NCI-H1694 (cell line): ENCODE data around the gene MYCN.
"Not testable (repeated sequence)": the region's sequence is repeated elsewhere in the genome, so short reads cannot be mapped to it uniquely, and the experiment has no call there.

Experiments
- DNase-seq: peaks from one replicate; lab custom pipeline; 2025; lab: John Stamatoyannopoulos, UW

MYCN gene

GRCh38 chr2:15939854-15940660, at the start of gene MYCN:
Gene MYCN, plus strand, starts transcription at chr2:15940550. Its CDS starts 1,515 bp downstream, at chr2:15942065.
- peak; percentile 99 for DNase-seq

- no peak for DNase-seq
Measured at GRCh38 chr2:15890936-15891905, 49.1 kb upstream of the MYCN start.

- no peak for DNase-seq
Measured at GRCh38 chr2:15892151-15892880, 48.0 kb upstream of the MYCN start.

GRCh38 chr2:15893085-15893484, 47.3 kb upstream of the MYCN start:
- no peak for DNase-seq

- no peak for DNase-seq
Measured at GRCh38 chr2:15893689-15894480, 46.5 kb upstream of the MYCN start.

GRCh38 chr2:15894481-15895144, 45.7 kb upstream of the MYCN start:
- DNase-seq: no peak

GRCh38 chr2:15895615-15896469, 44.5 kb upstream of the MYCN start:
- DNase-seq: no peak

GRCh38 chr2:15896859-15897258, 43.5 kb upstream of the MYCN start:
- no peak for DNase-seq

- DNase-seq: no peak
Measured at GRCh38 chr2:15897431-15898098, 42.8 kb upstream of the MYCN start.

GRCh38 chr2:15899327-15899612, 41.1 kb upstream of the MYCN start:
- DNase-seq: no peak

- DNase-seq: no peak
Measured at GRCh38 chr2:15899751-15900493, 40.4 kb upstream of the MYCN start.

- DNase-seq: no peak
Measured at GRCh38 chr2:15901095-15901807, 39.1 kb upstream of the MYCN start.

GRCh38 chr2:15901808-15902130, 38.6 kb upstream of the MYCN start:
- DNase-seq: no peak

GRCh38 chr2:15903910-15904309, 36.4 kb upstream of the MYCN start:
- not testable (repeated sequence) for DNase-seq

GRCh38 chr2:15905267-15905645, 35.1 kb upstream of the MYCN start:
- no peak for DNase-seq

GRCh38 chr2:15905986-15906491, 34.3 kb upstream of the MYCN start:
- DNase-seq: no peak

GRCh38 chr2:15906778-15907177, 33.6 kb upstream of the MYCN start:
- no peak for DNase-seq
